Measurements from ENCODE around the gene FATE1.

Gene FATE1

DNA sequence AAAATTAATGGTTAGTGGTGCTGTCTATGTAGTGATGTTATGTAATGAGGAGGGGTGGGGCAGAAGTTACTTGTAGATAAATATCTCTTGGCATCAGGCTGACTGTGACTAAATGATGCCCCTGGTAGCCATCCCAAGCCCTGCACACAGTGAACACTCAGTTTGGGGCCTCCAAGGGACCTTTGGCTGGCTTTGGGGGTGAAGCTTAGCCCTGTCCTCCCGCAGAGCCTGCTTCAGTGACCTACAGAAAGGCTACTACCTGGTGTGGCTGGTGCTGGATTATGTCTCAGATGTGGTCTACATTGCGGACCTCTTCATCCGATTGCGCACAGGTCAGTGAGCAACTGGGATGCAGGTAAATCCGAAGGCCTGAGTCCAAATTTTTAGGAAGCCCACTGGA, 26.5 kb downstream of the FATE1 start:
- no peak for DNase-seq (ENCODE audit: low read depth in 2 of 2)

DNA sequence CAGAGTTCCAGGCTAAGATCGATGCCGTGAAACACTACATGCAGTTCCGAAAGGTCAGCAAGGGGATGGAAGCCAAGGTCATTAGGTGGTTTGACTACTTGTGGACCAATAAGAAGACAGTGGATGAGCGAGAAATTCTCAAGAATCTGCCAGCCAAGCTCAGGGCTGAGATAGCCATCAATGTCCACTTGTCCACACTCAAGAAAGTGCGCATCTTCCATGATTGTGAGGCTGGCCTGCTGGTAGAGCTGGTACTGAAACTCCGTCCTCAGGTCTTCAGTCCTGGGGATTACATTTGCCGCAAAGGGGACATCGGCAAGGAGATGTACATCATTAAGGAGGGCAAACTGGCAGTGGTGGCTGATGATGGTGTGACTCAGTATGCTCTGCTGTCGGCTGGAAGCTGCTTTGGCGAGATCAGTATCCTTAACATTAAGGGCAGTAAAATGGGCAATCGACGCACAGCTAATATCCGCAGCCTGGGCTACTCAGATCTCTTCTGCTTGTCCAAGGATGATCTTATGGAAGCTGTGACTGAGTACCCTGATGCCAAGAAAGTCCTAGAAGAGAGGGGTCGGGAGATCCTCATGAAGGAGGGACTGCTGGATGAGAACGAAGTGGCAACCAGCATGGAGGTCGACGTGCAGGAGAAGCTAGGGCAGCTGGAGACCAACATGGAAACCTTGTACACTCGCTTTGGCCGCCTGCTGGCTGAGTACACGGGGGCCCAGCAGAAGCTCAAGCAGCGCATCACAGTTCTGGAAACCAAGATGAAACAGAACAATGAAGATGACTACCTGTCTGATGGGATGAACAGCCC, 28.0 kb downstream of the FATE1 start:
- DNase-seq (ENCODE audit: low read depth in 2 of 2): no peak

DNA sequence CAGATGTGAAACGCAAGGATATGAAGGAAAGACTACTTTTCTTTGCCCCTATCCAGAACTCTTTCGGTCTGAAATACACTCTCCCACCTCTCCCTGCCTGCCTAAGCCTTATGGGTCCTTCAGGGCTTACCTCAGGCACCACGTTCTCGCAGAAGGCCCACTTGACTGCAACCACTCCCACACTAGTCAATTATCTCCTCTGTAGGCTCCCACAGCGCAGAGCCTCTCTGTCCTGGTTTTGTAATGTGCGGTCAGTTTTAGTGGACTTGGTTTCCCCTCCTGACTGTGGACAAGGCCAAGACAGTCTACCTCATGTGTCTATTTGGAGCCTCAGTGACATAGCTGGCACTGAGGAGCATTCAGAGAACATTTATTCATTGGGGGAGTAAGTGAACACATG, 29.8 kb downstream of the FATE1 start:
- DNase-seq (ENCODE audit: low read depth in 2 of 2): no peak

DNA sequence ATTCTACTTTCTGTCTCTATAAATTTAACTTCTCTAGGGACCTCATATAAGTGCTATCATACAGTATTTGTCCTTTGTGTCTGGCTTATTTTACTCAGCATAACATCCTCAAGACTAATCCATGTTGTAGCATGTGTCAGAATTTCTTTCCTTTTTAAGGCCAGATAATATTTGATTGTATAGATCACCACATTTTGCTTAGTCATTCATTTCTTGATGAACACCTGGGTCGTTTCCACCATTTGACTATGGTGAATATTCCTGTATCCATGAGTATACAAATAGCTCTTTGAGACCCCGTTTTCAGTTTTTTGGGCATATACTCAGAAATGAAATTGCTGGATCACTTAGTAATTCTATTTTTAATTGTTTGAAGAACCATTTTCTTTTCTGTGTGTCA, 30.7 kb downstream of the FATE1 start:
- DNase-seq (ENCODE audit: low read depth in 2 of 2): no peak

DNA sequence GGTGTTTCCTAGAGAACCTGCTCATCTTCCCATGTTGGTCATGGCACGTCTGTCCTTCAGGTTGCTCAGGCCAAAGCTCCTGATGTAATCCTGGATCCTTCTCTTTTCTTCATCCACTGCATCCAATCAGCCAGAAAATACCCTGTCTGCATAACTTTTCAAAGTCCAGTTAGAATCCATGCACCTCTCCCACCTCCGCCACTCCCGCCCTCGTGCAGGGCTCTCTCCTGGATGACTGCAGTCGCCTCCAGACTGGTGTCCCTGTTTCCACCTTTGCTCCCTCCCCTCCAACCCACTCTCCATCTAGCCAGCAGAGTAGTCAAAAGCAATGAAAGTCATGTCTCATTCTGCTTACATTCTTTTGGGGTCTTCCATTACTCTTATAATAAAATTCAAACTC, 34.7 kb downstream of the FATE1 start:
- DNase-seq (ENCODE audit: low read depth in 2 of 2): no peak

DNA sequence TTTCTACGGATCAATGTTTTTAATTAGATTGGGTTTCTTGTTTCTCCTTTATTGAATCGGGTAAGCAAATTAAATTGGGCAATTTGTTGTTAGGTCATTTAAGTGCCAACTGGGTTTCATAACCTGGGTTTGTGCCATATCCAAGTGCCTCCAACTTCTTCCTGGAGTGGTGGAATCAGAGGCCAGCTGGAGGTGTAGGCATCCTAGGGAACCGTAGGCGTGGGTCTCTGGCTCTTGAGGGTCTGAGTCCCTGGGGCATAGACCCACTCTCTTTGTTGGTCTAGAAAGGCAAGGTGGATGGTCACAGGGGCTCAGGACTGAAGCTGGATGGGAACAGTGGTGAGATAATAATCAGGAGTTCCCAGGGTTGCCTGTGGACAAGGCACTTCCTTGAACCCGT, 37.0 kb downstream of the FATE1 start:
- DNase-seq (ENCODE audit: low read depth in 2 of 2): no peak

DNA sequence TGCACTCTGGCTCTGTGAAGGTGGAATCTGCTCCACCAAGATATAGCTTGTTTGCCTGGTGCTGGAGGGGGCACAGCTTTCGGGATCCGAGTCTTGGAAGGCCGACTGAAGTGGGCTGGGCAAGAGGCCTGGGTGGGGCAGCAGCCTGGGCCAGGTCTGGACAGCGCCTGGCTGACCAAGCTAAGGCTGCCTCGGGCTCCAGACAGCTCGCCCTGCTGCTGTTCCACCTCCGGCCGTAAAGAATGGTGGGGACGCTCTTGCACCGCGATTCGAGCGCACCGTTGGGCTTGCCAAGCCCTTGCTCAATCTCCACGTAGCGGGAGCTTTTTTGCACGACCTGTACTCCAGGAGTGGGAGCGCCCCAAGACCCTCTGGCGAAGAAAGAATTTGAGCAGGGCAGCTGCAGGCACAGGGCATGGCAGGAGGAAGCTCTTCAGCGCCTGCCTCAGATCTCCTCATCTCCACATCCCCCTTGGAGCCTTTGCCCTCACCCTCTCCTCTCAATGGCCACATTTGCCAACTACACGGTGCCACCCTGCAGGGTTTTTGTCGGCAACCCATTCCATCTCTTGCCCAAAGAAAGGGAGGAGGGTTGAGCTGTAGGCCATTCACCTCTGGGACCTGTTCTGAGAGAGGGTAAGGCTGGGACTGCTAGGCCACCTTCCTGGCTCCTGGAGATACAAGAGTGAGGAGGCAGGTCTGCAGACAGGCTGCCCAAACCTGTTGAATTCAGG, 37.6 kb downstream of the FATE1 start:
- no peak for DNase-seq (ENCODE audit: low read depth in 2 of 2)

DNA sequence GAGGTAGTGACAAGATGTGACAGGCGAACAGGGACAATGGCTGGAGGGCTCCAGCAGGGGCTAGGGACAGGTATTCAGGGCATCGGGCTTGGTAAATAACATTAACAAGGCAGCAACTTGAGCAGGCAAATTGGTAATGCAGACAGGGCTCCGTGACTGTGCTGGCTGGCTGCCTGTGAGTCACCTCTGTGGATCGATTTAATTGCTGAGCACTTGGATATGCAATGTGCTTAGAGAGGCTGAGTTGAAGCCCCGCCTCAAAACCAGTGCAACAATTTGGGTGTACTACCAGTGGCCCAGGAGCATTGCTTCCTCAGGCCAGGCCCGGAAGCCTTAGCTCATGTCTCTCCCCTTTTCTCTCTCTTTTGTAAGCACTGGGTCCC, 38.2 kb downstream of the FATE1 start:
- peak; percentile 43 to 52 for DNase-seq (ENCODE audit: low read depth in 2 of 2)

DNA sequence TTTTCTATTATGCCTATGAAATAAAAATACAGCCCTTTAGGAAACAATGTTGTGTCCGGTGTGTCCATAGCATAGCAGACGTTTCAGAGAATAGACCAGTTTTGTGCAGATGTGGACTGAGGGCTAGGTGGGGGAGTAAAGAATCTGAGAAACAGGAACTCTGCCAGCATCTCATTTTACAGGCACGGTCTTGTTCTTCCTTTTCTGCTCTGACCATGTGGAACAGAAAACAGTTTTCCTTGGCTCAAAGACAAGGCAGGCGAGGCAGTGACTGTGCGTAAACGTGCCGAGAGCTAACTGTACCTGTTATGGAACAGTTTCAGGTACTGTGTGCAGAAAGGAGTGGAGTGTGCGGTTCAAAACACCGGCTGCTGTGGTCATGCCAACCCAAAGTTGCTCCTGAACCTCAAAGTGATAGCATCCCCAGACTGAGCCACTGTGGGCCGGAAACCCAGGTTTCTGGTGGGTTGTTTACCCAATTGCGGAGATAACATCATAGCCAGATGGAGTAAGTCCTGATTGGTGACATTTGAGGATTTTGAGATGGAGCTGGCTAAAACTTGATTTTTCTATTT, 38.9 kb downstream of the FATE1 start:
- no peak for DNase-seq (ENCODE audit: low read depth in 2 of 2)

DNA sequence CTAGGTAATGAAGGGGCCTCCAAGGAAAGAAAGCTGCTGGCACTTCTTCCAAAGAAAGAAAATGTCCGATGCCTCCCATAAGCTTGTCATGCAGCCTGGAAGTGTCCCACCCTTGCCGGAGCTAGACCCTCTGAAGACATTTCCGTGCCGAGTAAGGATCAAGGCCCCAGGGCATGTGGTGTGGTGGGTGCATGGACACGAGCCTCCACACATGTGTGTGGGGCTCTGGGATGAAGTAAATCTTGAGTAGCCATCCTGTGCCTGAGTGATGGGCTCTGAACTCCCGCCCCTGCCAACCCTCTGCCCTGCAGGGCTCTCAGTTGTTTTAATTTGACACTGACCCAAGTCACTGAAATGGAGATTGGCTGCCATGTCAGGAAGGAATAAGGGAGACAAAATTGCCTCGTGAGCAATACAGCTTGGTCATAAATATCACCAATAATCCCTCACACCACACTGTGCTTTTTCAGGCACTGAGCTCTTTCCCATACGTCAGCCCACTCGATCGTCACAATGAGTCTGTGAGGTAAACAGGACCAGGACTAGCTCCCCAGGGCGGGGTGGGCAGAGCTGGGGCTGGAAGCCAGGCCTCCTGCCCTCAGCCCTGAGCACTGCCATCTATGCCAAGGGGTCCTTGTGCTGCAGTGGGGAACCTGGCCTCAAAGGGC, 43.3 kb downstream of the FATE1 start:
- DNase-seq (ENCODE audit: low read depth in 2 of 2): no peak

DNA sequence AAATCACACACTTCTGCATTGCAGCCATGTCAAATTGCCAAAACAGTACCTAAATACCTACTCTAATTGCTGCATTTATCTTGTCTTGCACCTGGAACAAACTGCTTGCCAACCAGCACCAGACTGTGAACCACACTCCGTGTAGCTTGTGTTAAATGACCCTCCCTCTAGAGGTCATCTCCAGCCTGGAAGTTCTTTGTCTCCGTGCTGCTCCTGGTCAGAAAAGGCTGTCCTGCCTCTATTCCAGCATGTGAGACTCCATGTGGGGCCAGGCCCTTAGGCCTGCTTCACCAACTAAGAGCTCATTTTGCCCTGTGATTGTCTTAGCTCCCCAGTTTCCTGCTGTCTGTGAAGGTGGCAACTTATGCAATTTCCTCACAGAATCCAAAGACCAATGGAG, 47.0 kb downstream of the FATE1 start:
- no peak for DNase-seq (ENCODE audit: low read depth in 2 of 2)

DNA sequence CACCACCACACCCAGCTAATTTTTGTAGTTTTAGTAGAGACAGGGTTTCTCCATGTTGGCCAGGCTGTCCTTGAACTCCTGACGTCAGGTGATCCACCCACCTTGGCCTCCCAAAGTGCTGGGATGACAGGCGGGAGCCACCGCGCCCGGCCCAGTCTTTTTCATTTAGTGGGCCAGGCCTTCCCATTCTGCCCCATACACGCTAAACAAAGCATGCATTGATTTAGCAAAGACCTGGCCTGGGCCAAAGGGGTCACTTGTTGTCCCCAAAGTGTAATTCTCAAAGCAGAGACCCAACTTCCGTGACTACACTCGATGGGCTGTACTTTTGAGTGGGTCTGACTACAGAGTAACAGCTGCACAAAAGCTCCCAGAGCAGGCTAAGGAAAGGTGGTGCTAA, 47.9 kb downstream of the FATE1 start:
- DNase-seq (ENCODE audit: low read depth in 2 of 2): no peak

DNA sequence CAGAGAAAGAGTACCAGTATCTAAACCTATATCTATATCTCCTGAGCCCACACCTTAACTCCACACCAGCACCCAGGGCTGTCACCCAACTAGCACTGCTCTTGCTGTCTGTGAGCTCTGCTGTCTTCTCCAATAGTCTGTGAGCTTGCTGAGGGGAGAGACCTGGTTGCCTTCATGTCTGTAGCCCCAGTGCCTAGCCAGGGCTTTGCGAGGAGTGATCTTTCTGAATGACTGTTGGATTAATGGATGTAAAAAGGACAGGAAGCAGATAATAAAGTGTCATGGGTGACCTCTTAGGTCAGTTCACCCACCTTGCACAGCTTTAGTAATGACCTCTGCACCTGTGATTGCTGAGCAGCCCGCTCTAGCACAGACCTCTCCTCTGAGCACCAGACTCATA, 49.2 kb downstream of the FATE1 start:
- DNase-seq (ENCODE audit: low read depth in 2 of 2): no peak

DNA sequence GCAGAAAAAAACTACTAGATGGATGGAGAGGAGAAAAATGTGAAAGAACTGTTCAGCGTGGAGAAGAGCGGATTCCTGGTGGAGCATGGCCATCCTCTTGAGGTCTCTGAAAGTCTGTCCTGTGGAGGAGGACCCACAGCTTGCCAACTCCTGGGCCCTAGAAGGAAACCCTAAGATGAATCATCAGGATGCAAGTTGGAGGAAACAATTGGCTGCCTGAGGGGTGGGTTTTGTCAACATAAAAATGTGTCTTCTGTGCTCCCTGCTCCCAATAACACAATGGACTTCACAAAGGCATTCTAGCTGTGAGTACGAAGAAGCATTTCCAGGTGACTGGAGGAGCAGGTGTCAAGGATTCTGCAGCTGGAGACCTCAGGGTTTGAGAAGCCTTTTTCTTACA, 55.9 kb downstream of the FATE1 start:
- DNase-seq (ENCODE audit: low read depth in 2 of 2): no peak

Measured in fibroblast of skin of left biceps (primary cell).